ENCODE data around the gene CD82.
"Not testable (repeated sequence)": the region's sequence is repeated elsewhere in the genome, so short reads cannot be mapped to it uniquely, and the experiment has no call there.

The CD82 gene

GRCh38 chr11:44533921-44534711 is 31.3 kb upstream of the CD82 start:
- DNase-seq (ENCODE audit: insufficient read length, low spot score) (no peak), FAIRE-seq (no peak)

- FAIRE-seq (no peak), DNase-seq (ENCODE audit: insufficient read length, low spot score) (no peak)
These were observed 30.1 kb upstream of the CD82 start for GRCh38 chr11:44535191-44535980.

GRCh38 chr11:44536788-44537516 is 28.5 kb upstream of the CD82 start:
- no peak for DNase-seq (ENCODE audit: insufficient read length, low spot score)
- no peak for FAIRE-seq

GRCh38 chr11:44537679-44538078 is 27.8 kb upstream of the CD82 start:
- DNase-seq (ENCODE audit: insufficient read length, low spot score) = no peak
- FAIRE-seq = no peak

GRCh38 chr11:44538375-44539054 is 26.9 kb upstream of the CD82 start:
- peak; percentile 95 for FAIRE-seq

GRCh38 chr11:44539971-44540370 is 25.5 kb upstream of the CD82 start:
- DNase-seq (ENCODE audit: insufficient read length, low spot score) (no peak), FAIRE-seq (no peak)

More at GRCh38 chr11:44538375-44539054, 26.9 kb upstream of the CD82 start:
- DNase-seq (ENCODE audit: insufficient read length, low spot score) = peak; percentile 82

GRCh38 chr11:44540667-44541066 is 24.8 kb upstream of the CD82 start:
- DNase-seq (ENCODE audit: insufficient read length, low spot score) = no peak
- FAIRE-seq = no peak

GRCh38 chr11:44542372-44542771 is 23.1 kb upstream of the CD82 start:
- no peak for DNase-seq (ENCODE audit: insufficient read length, low spot score)
- FAIRE-seq = no peak

- FAIRE-seq; DNase-seq (ENCODE audit: insufficient read length, low spot score): not testable (repeated sequence)
These were observed 18.5 kb upstream of the CD82 start for GRCh38 chr11:44546984-44547383.

- not testable (repeated sequence) for FAIRE-seq
These were observed 17.9 kb upstream of the CD82 start for GRCh38 chr11:44547534-44547933.

GRCh38 chr11:44548032-44548695 is 17.3 kb upstream of the CD82 start:
- FAIRE-seq = no peak
- no peak for DNase-seq (ENCODE audit: insufficient read length, low spot score)

More at GRCh38 chr11:44547534-44547933, 17.9 kb upstream of the CD82 start:
- not testable (repeated sequence) for DNase-seq (ENCODE audit: insufficient read length, low spot score)

- not testable (repeated sequence) for FAIRE-seq; DNase-seq (ENCODE audit: insufficient read length, low spot score)
These were observed 16.3 kb upstream of the CD82 start for GRCh38 chr11:44548961-44549749.

GRCh38 chr11:44550123-44550522 is 15.3 kb upstream of the CD82 start:
- no peak for FAIRE-seq
- DNase-seq (ENCODE audit: insufficient read length, low spot score) = no peak

- DNase-seq (ENCODE audit: insufficient read length, low spot score) = no peak
- no peak for FAIRE-seq
These were observed 13.9 kb upstream of the CD82 start for GRCh38 chr11:44551456-44552139.

- FAIRE-seq = no peak
- no peak for DNase-seq (ENCODE audit: insufficient read length, low spot score)
These were observed 10.2 kb upstream of the CD82 start for GRCh38 chr11:44555031-44555800.

GRCh38 chr11:44556735-44557409 is 8.6 kb upstream of the CD82 start:
- FAIRE-seq (peak; percentile 91), DNase-seq (ENCODE audit: insufficient read length, low spot score) (no peak)

GRCh38 chr11:44557464-44557863 is 8.0 kb upstream of the CD82 start:
- FAIRE-seq (no peak), DNase-seq (ENCODE audit: insufficient read length, low spot score) (no peak)

Data from GM19239 (cell line).